Mesothelial cell of epicardium (in vitro differentiated cells): Measurements from ENCODE around the gene DNAJB6. TPM values are rescaled to one million over a fixed set of nuclear protein-coding genes. Genes with fewer than 3 reads are reported as not detected.

Experiments used
- DNase-seq, 2 experiments: peaks; one replicate each; pipeline ENCODE4 v3.0.0; 2021; ENCODE audit warnings: low spot score in 2 of 2; ENCODE audit not compliant: unreplicated experiment in 2 of 2
- H3K27ac Mint-ChIP-seq: 2 replicates; pipeline ENCODE4 v1.8.0; 2021; ENCODE audit warnings: mixed read lengths
- H3K27me3 Mint-ChIP-seq: 2 replicates; pipeline ENCODE4 v1.8.0; 2021; ENCODE audit warnings: low read depth, mixed read lengths
- H3K36me3 Mint-ChIP-seq: 2 replicates; pipeline ENCODE4 v1.8.0; 2021; ENCODE audit warnings: mixed read lengths
- H3K4me1 Mint-ChIP-seq: 2 replicates; pipeline ENCODE4 v1.8.0; 2021; ENCODE audit warnings: mixed read lengths
- H3K4me3 Mint-ChIP-seq: 2 replicates; pipeline ENCODE4 v1.8.0; 2021; ENCODE audit warnings: mild to moderate bottlenecking, moderate library complexity, mixed read lengths
- H3K9me3 Mint-ChIP-seq: 2 replicates; pipeline ENCODE4 v1.8.0; 2021; ENCODE audit warnings: mixed read lengths
- total RNA-seq: library from RNA; stranded (reverse); gene quantifications from 3 replicates; pipeline ENCODE4 v1.2.1, GENCODE V29; 2021
- TF ChIP-seq, protein P1 (sequence below): fragments of 200-600 bp; sonication (generic); IDR thresholded peaks from one replicate; pipeline ENCODE4 v1.5.0; 2021; ENCODE audit warnings: antibody characterized with exemption; ENCODE audit not compliant: unreplicated experiment

Gene DNAJB6
- total RNA-seq, 1 donor from 2014 or later, result 115 TPM

DNA sequence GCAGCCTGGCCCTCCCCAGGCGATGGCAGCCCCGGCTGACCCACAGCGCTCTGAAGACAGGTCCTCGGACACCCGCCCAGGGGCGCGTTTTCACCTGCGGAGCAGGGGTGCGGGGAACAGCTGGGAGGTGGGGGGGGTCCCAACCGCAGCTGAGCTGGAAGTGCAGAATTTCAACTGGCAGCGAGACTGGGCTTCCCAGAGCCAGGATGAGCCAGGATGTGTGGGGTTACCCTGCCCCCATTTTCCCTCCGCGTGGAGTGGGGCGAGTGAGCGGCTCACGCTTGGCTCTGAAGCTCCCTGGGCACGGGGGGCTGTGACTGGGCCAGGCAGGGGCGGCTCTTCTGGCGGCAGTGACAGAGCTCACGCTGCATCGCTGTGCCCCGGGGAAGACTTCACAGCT lies 70.2 kb downstream of the DNAJB6 start:
- Mint-ChIP-seq H3K36me3 (peaks cover 16% of the 10 kb centered on the region), H3K4me3 (no peak overlapping the region), H3K27me3 (no peaks in the 10 kb centered on the region), H3K9me3 (no peaks in the 10 kb centered on the region), H3K4me1 (peaks cover 3% of the 10 kb centered on the region), H3K27ac (no peak overlapping the region)
- TF ChIP-seq, protein P1, sequence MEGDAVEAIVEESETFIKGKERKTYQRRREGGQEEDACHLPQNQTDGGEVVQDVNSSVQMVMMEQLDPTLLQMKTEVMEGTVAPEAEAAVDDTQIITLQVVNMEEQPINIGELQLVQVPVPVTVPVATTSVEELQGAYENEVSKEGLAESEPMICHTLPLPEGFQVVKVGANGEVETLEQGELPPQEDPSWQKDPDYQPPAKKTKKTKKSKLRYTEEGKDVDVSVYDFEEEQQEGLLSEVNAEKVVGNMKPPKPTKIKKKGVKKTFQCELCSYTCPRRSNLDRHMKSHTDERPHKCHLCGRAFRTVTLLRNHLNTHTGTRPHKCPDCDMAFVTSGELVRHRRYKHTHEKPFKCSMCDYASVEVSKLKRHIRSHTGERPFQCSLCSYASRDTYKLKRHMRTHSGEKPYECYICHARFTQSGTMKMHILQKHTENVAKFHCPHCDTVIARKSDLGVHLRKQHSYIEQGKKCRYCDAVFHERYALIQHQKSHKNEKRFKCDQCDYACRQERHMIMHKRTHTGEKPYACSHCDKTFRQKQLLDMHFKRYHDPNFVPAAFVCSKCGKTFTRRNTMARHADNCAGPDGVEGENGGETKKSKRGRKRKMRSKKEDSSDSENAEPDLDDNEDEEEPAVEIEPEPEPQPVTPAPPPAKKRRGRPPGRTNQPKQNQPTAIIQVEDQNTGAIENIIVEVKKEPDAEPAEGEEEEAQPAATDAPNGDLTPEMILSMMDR, result no peak
- DNase-seq, result no peak

DNA sequence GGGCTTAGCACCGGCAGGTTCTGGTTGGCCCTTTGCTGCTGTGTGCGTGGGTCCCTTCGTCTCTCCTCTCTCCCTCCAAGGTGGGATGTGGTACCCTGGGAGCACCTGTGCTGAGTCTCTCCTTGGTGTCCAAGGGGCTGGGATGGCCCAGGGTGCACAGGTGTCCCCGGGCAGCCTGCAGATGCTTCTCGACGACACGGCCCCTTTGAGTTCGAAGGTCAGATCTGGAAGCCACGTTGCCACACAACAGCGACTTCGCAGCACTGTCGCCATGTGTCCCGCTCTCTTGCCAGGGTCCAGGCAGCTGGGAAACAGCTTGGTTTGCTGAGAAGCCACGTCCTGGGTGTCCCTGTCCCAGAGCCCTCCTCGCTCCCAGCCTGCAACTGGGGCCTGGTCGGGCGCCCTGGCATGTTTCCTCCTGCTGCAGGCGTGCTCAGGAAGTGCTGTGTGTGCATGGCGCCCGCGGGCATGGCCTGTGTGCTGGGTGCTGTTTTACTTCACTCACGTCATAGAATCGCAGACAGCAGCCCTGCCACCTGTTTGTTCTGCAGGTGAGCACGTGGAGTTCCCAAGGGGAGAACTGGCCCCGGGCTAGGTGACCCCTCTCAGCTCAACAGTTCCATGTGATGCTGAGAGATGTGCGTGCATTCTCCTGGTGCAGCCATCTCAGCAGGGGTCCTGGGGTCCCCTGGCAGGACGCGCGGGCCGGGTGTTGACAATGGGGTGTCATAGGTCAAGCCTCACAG lies 70.9 kb downstream of the DNAJB6 start:
- no peaks in the 10 kb centered on the region for H3K9me3 Mint-ChIP-seq
- DNase-seq, result no peak
- no peak overlapping the region for H3K4me3 Mint-ChIP-seq
- H3K27me3 Mint-ChIP-seq, result no peaks in the 10 kb centered on the region
- H3K36me3 Mint-ChIP-seq, result peaks cover 18% of the 10 kb centered on the region
- TF ChIP-seq, protein P1, result no peak
- no peak overlapping the region for H3K27ac Mint-ChIP-seq
- H3K4me1 Mint-ChIP-seq, result peaks cover 3% of the 10 kb centered on the region

DNA sequence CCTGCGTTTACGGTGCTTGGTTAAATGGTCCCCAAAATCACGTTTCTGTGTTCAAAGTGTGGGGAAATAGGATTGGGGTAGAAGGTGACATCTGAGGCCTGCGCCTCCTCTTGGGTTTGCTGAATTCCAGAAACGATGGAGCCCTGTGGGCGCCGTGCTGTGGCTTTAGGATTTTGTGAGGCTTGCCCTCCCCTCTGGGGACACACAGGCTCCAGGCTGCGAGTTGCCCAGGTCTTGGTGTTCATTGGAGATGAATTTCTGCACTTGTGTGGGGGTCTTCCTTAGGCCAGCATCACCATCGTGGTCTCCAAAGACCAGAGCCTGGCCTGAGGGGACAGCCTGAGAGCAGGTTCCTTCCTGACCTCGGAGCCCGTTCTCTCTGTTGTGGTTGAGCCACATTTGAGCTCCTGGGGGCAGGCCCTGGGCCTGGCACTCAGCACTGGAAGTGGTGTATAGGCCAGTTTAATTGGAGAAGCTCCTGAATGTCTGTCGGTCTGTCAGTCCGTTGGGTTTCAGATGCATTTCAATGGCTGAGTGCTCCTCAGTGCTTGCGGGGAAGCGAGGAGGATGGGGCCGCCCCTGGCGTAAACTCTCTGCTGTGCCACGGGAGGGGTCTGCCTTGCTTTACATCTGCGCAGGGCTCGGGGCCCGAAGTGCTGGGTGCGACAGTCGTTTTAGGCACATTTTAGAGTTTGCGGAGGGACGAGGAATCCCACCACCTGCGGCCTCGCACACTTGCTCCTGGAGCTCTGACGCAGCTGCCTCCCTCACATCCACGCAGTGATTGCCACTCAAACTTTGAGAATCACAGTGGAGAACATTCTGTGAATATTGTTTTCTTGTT lies 71.7 kb downstream of the DNAJB6 start:
- H3K27ac Mint-ChIP-seq, result no peak overlapping the region
- TF ChIP-seq, protein P1, result no peak
- H3K9me3 Mint-ChIP-seq, result no peaks in the 10 kb centered on the region
- DNase-seq, result no peak
- H3K4me1 Mint-ChIP-seq, result peaks cover 3% of the 10 kb centered on the region
- no peak overlapping the region for H3K4me3 Mint-ChIP-seq
- H3K36me3 Mint-ChIP-seq, result peaks cover 13% of the 10 kb centered on the region
- H3K27me3 Mint-ChIP-seq, result no peaks in the 10 kb centered on the region

DNA sequence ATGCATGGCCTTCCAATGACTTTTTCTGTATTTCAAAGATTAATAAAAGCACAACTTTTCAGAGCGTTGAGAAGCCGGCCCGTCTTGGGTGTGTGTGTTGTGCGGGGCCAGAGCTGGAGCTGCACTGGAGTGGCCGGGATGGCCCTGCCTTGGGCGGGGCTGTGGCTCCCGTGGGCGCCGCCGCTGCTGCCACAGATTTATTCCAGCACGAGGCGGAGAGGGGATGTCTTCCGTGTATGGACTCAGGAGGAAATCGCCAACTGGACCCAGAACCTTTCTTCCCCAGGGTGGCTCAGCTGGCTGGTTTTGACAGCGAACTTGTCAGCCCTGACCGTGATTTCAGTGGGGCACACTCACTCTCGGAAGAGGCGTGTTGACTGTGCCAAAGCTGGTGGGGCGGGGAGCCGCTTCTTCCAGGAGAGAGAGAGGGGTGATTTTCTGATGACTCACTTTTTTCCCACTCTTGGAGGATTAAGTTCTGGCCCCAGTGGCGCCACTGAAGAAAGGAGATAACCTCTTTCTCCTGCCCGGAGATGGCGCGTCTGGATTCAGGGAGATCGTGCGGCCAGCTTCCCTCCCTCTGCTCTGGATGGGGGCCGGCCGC lies 72.4 kb downstream of the DNAJB6 start:
- H3K27me3 Mint-ChIP-seq, result no peaks in the 10 kb centered on the region
- no peaks in the 10 kb centered on the region for H3K9me3 Mint-ChIP-seq
- H3K4me3 Mint-ChIP-seq, result no peak overlapping the region
- no peak overlapping the region for H3K27ac Mint-ChIP-seq
- H3K4me1 Mint-ChIP-seq, result peaks cover 3% of the 10 kb centered on the region
- no peak for DNase-seq
- TF ChIP-seq, protein P1, result no peak
- H3K36me3 Mint-ChIP-seq, result peaks cover 13% of the 10 kb centered on the region

DNA sequence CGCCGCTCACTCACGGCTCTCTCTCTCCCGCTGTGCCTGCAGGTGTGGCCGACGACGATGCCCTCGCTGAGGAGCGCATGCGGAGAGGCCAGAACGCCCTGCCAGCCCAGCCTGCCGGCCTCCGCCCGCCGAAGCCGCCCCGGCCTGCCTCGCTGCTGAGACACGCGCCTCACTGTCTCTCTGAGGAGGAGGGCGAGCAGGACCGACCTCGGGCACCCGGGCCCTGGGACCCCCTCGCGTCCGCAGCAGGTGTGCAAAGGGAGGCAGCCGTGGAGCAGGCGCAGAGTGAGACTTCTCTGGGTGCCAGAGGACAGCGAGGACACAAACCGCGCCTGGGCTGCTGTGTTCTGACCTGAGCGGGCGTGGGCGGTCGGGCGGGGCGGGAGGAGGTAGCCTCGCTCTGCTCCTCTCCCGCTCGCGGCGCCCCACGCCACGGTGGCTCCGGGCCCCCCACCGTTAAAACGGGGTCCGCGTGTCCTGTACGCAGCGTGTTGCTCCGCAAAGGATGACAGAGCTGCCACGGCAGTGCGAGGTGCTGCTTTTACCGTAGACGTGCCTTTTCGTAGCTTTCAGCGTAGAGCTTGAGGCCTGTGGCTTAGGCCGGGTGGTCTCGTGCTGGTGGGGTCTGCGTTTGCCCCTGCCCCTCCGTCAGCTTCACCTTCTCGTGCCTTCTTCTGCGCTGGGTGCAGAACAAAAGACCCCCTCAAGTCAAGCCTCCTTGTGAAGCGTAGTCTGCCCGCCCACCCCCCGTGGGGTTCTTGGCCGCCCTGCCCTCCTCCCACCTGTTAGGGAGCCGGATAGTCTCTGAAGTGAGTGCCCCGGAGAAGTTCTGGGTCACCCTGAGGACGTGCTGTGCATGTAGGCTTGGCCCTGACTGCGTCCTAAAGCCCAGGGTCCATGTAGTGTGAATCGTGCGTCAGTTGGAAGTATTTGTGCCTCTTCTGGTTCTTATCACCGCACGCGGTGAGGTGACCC lies 73.2 kb downstream of the DNAJB6 start:
- Mint-ChIP-seq H3K36me3 (peaks cover 15% of the 10 kb centered on the region), H3K4me1 (no peaks in the 10 kb centered on the region), H3K27ac (no peak overlapping the region), H3K27me3 (no peaks in the 10 kb centered on the region), H3K4me3 (no peak overlapping the region), H3K9me3 (no peaks in the 10 kb centered on the region)
- DNase-seq, result no peak
- TF ChIP-seq, protein P1, result no peak
